Parathyroid adenoma (tissue), 2 donors: Measurements from ENCODE around the gene UNC13C.

Source experiments
- H2AFZ ChIP-seq: fragments of 300-600 bp; sonication (generic); one replicate; pipeline ENCODE4 v1.7.0; 2017; ENCODE audit warnings: antibody characterized with exemption, mild to moderate bottlenecking
- H3K27ac ChIP-seq: fragments of 300-600 bp; sonication (generic); one replicate; pipeline ENCODE4 v1.7.0; 2017
- H3K27me3 ChIP-seq: fragments of 300-600 bp; sonication (generic); one replicate; pipeline ENCODE4 v1.7.0; 2017; ENCODE audit warnings: low read length; ENCODE audit not compliant: control insufficient read depth, insufficient read depth
- H3K36me3 ChIP-seq: fragments of 300-600 bp; sonication (generic); one replicate; pipeline ENCODE4 v1.7.0; 2017; ENCODE audit warnings: low read length; ENCODE audit not compliant: control insufficient read depth, insufficient read depth
- H3K4me1 ChIP-seq: fragments of 300-600 bp; sonication (generic); one replicate; pipeline ENCODE4 v1.7.0; 2017; ENCODE audit warnings: control low read depth
- H3K4me2 ChIP-seq: fragments of 300-600 bp; sonication (generic); one replicate; pipeline ENCODE4 v1.7.0; 2017; ENCODE audit warnings: low read length
- H3K4me3 ChIP-seq: fragments of 300-600 bp; sonication (generic); one replicate; pipeline ENCODE4 v1.7.0; 2017; ENCODE audit warnings: low read depth, low read length
- H3K79me2 ChIP-seq: fragments of 300-600 bp; sonication (generic); one replicate; pipeline ENCODE4 v1.7.0; 2017; ENCODE audit warnings: control low read depth
- H3K9ac ChIP-seq: fragments of 300-600 bp; sonication (generic); one replicate; pipeline ENCODE4 v1.7.0; 2017; ENCODE audit warnings: mild to moderate bottlenecking
- H3K9me3 ChIP-seq: fragments of 300-600 bp; sonication (generic); one replicate; pipeline ENCODE4 v1.7.0; 2017; ENCODE audit warnings: low read length; ENCODE audit not compliant: control insufficient read depth
- CTCF ChIP-seq: fragments of 300-600 bp; sonication (generic); IDR thresholded peaks from one replicate; pipeline ENCODE4 v1.7.0; 2017; ENCODE audit warnings: antibody characterized with exemption, mild to moderate bottlenecking
- donor health status: primary hyperparathyroidism.

The UNC13C gene

GRCh38 chr15:54636147-54636546 is 657.9 kb downstream of the UNC13C start:
- H3K36me3 ChIP-seq, result no peaks in the 10 kb centered on the region
- H3K27me3 ChIP-seq, result no peaks in the 10 kb centered on the region
- no peak overlapping the region for H3K27ac ChIP-seq
- H3K9ac ChIP-seq, result no peak overlapping the region
- H3K9me3 ChIP-seq, result no peaks in the 10 kb centered on the region
- TF ChIP-seq CTCF, result no peak
- no peaks in the 10 kb centered on the region for H3K79me2 ChIP-seq
- H3K4me2 ChIP-seq, result no peak overlapping the region
- H2AFZ ChIP-seq, result no peak overlapping the region
- H3K4me3 ChIP-seq, result no peak overlapping the region
- H3K4me1 ChIP-seq, result no peaks in the 10 kb centered on the region

- Histone ChIP-seq H3K9ac (no peak overlapping the region), H3K4me3 (no peak overlapping the region), H3K9me3 (no peaks in the 10 kb centered on the region), H3K79me2 (no peaks in the 10 kb centered on the region), H2AFZ (no peak overlapping the region), H3K4me2 (no peak overlapping the region), H3K27me3 (no peaks in the 10 kb centered on the region), H3K4me1 (no peaks in the 10 kb centered on the region), H3K36me3 (no peaks in the 10 kb centered on the region), H3K27ac (no peak overlapping the region)
- no peak for TF ChIP-seq CTCF
Observed at GRCh38 chr15:54638666-54639065, 660.4 kb downstream of the UNC13C start.

GRCh38 chr15:54640873-54641272 is 662.6 kb downstream of the UNC13C start:
- Histone ChIP-seq H3K27ac (no peak overlapping the region), H3K4me1 (no peaks in the 10 kb centered on the region), H3K27me3 (no peaks in the 10 kb centered on the region), H2AFZ (no peak overlapping the region), H3K36me3 (no peaks in the 10 kb centered on the region), H3K79me2 (no peaks in the 10 kb centered on the region), H3K9me3 (no peaks in the 10 kb centered on the region), H3K4me3 (no peak overlapping the region), H3K9ac (no peak overlapping the region), H3K4me2 (no peak overlapping the region)
- TF ChIP-seq CTCF, result no peak

- Histone ChIP-seq H2AFZ (no peak overlapping the region), H3K79me2 (no peaks in the 10 kb centered on the region), H3K27me3 (no peaks in the 10 kb centered on the region), H3K36me3 (no peaks in the 10 kb centered on the region), H3K9me3 (no peaks in the 10 kb centered on the region), H3K27ac (no peak overlapping the region), H3K4me1 (no peaks in the 10 kb centered on the region), H3K9ac (no peak overlapping the region), H3K4me2 (no peak overlapping the region), H3K4me3 (no peak overlapping the region)
- TF ChIP-seq CTCF, result no peak
Observed at GRCh38 chr15:54644796-54645195, 666.6 kb downstream of the UNC13C start.

GRCh38 chr15:54659646-54660045 is 681.4 kb downstream of the UNC13C start:
- no peak overlapping the region for H3K4me2 ChIP-seq
- H3K36me3 ChIP-seq, result no peaks in the 10 kb centered on the region
- H3K79me2 ChIP-seq, result no peaks in the 10 kb centered on the region
- no peaks in the 10 kb centered on the region for H3K4me1 ChIP-seq
- no peaks in the 10 kb centered on the region for H3K9me3 ChIP-seq
- no peaks in the 10 kb centered on the region for H3K27me3 ChIP-seq
- no peak overlapping the region for H3K4me3 ChIP-seq
- H3K27ac ChIP-seq, result no peak overlapping the region
- H3K9ac ChIP-seq, result no peak overlapping the region
- no peak overlapping the region for H2AFZ ChIP-seq
- TF ChIP-seq CTCF, result no peak
